Stomach smooth muscle (tissue), 2 donors: ENCODE measurements around the gene CDCA3.
A peak's percentile ranks its signal among the peaks of the same experiment; 100 is the strongest.

Experiments
- H3K27ac ChIP-seq: one replicate; pipeline ENCODE4 v1.7.0; 2013; ENCODE audit warnings: mild to moderate bottlenecking, low read length, inconsistent platforms
- H3K27me3 ChIP-seq, 2 donors: one replicate each; pipeline ENCODE4 v1.7.0; 2013; ENCODE audit warnings: low read length in 2 of 2; ENCODE audit not compliant: insufficient read depth in 2 of 2, control insufficient read depth in 1 of 2
- H3K36me3 ChIP-seq, 2 donors: one replicate each; pipeline ENCODE4 v1.7.0; 2013; ENCODE audit warnings: low read length in 2 of 2; ENCODE audit not compliant: control insufficient read depth in 2 of 2, insufficient read depth in 2 of 2
- H3K4me1 ChIP-seq: one replicate; pipeline ENCODE4 v1.7.0; 2013; ENCODE audit warnings: low read length; ENCODE audit not compliant: control insufficient read depth, insufficient read depth
- H3K4me3 ChIP-seq, 2 donors: one replicate each; pipeline ENCODE4 v1.7.0; 2013; ENCODE audit warnings: low read length in 2 of 2
- H3K9ac ChIP-seq, 2 donors: one replicate each; pipeline ENCODE4 v1.7.0; 2013; ENCODE audit warnings: low read length in 2 of 2, mild to moderate bottlenecking in 1 of 2
- H3K9me3 ChIP-seq, 2 donors: one replicate each; pipeline ENCODE4 v1.7.0; 2013; ENCODE audit warnings: low read length in 2 of 2; ENCODE audit not compliant: control insufficient read depth in 2 of 2
- donor health status: healthy.
- donor health status: Pancreatic carcinoma.

The CDCA3 gene

GRCh38 chr12:6851921-6852650 is 1.0 kb upstream of the CDCA3 start, which contains the start of gene USP5:
Gene USP5, plus strand, starts transcription at chr12:6852150. Its CDS starts 30 bp downstream, at chr12:6852180.
- H3K27me3 ChIP-seq, result no peaks in the 10 kb centered on the region
- H3K9ac ChIP-seq, result peak within 1 kb of the TSS; percentile 66 to 92
- no peaks in the 10 kb centered on the region for H3K9me3 ChIP-seq
- peak within 1 kb of the TSS; percentile 82 to 99 for H3K4me3 ChIP-seq
- peak within 1 kb of the TSS; percentile 96 for H3K27ac ChIP-seq
- H3K36me3 ChIP-seq, result peaks cover 17 to 28% of the 10 kb centered on the region in 2 donors
- peaks cover 25% of the 10 kb centered on the region for H3K4me1 ChIP-seq

GRCh38 chr12:6850796-6851152 is 312 bp downstream of the CDCA3 start:
- no peaks in the 10 kb centered on the region for H3K27me3 ChIP-seq
- H3K9me3 ChIP-seq, result no peaks in the 10 kb centered on the region
- peaks cover 16 to 26% of the 10 kb centered on the region in 2 donors for H3K36me3 ChIP-seq
- H3K9ac ChIP-seq, result no peak overlapping the region
- H3K4me1 ChIP-seq, result peaks cover 25% of the 10 kb centered on the region
- H3K27ac ChIP-seq, result no peak overlapping the region
- peak overlapping the region in 1 of 2 donors; percentile 99 for H3K4me3 ChIP-seq

GRCh38 chr12:6849976-6850560 is 1.0 kb downstream of the CDCA3 start:
- peaks cover 16 to 27% of the 10 kb centered on the region in 2 donors for H3K36me3 ChIP-seq
- H3K9ac ChIP-seq, result no peak overlapping the region
- H3K4me1 ChIP-seq, result peaks cover 25% of the 10 kb centered on the region
- H3K9me3 ChIP-seq, result no peaks in the 10 kb centered on the region
- H3K27me3 ChIP-seq, result no peaks in the 10 kb centered on the region
- H3K27ac ChIP-seq, result no peak overlapping the region
- H3K4me3 ChIP-seq, result no peak overlapping the region

- Histone ChIP-seq H3K4me1 (peaks cover 21% of the 10 kb centered on the region), H3K4me3 (no peak overlapping the region), H3K27ac (no peak overlapping the region), H3K9me3 (no peaks in the 10 kb centered on the region), H3K27me3 (no peaks in the 10 kb centered on the region), H3K9ac (no peak overlapping the region), H3K36me3 (peaks cover 20 to 31% of the 10 kb centered on the region in 2 donors)
Observed at GRCh38 chr12:6849427-6849826, 1.7 kb downstream of the CDCA3 start.

- Histone ChIP-seq H3K36me3 (peaks cover 23 to 42% of the 10 kb centered on the region in 2 donors), H3K4me1 (peaks cover 8% of the 10 kb centered on the region), H3K27me3 (no peaks in the 10 kb centered on the region), H3K4me3 (no peak overlapping the region), H3K9me3 (no peaks in the 10 kb centered on the region), H3K9ac (no peak overlapping the region), H3K27ac (no peak overlapping the region)
Observed at GRCh38 chr12:6847676-6848075, 3.4 kb downstream of the CDCA3 start.

GRCh38 chr12:6846316-6846869 is 4.7 kb downstream of the CDCA3 start:
- H3K36me3 ChIP-seq, result peaks cover 23 to 43% of the 10 kb centered on the region in 2 donors
- H3K9ac ChIP-seq, result no peak overlapping the region
- no peak overlapping the region for H3K4me3 ChIP-seq
- no peak overlapping the region for H3K27ac ChIP-seq
- H3K4me1 ChIP-seq, result peaks cover 7% of the 10 kb centered on the region
- no peaks in the 10 kb centered on the region for H3K27me3 ChIP-seq
- no peaks in the 10 kb centered on the region for H3K9me3 ChIP-seq

GRCh38 chr12:6845395-6845794 is 5.7 kb downstream of the CDCA3 start:
- H3K36me3 ChIP-seq, result peaks cover 23 to 43% of the 10 kb centered on the region in 2 donors
- no peaks in the 10 kb centered on the region for H3K27me3 ChIP-seq
- no peak overlapping the region for H3K9ac ChIP-seq
- H3K9me3 ChIP-seq, result no peaks in the 10 kb centered on the region
- no peaks in the 10 kb centered on the region for H3K4me1 ChIP-seq
- H3K27ac ChIP-seq, result no peak overlapping the region
- no peak overlapping the region for H3K4me3 ChIP-seq

GRCh38 chr12:6843118-6843902 is 7.8 kb downstream of the CDCA3 start:
- Histone ChIP-seq H3K27me3 (no peaks in the 10 kb centered on the region), H3K27ac (no peak overlapping the region), H3K4me1 (no peaks in the 10 kb centered on the region), H3K9me3 (no peaks in the 10 kb centered on the region), H3K9ac (no peak overlapping the region), H3K36me3 (peaks cover 23 to 50% of the 10 kb centered on the region in 2 donors), H3K4me3 (no peak overlapping the region)

- Histone ChIP-seq H3K9me3 (no peaks in the 10 kb centered on the region), H3K4me1 (no peaks in the 10 kb centered on the region), H3K36me3 (peaks cover 28 to 54% of the 10 kb centered on the region in 2 donors)
Observed at GRCh38 chr12:6842075-6842474, 9.0 kb downstream of the CDCA3 start.

GRCh38 chr12:6840761-6841515 is 10.1 kb downstream of the CDCA3 start, which contains the start of gene GNB3:
Gene GNB3, plus strand, starts transcription at chr12:6840925. Its CDS starts 363 bp downstream, at chr12:6841288.
- Histone ChIP-seq H3K4me3 (no peak within 1 kb of the TSS), H3K4me1 (no peaks in the 10 kb centered on the region), H3K27me3 (no peaks in the 10 kb centered on the region), H3K9me3 (no peaks in the 10 kb centered on the region), H3K27ac (no peak within 1 kb of the TSS), H3K36me3 (peaks cover 18 to 51% of the 10 kb centered on the region in 2 donors), H3K9ac (no peak within 1 kb of the TSS)

More at GRCh38 chr12:6842075-6842474, 9.0 kb downstream of the CDCA3 start:
- H3K27ac ChIP-seq, result no peak overlapping the region
- no peaks in the 10 kb centered on the region for H3K27me3 ChIP-seq
- no peak overlapping the region for H3K9ac ChIP-seq
- no peak overlapping the region for H3K4me3 ChIP-seq
